ENCODE measurements around the gene PACS2. TPM values are rescaled to one million over a fixed set of nuclear protein-coding genes. Genes with fewer than 3 reads are reported as not detected.

The PACS2 gene
- total and polyA plus RNA-seq, 5 donors from 2014 or later: 0.72 to 64.0 (median 2.1) TPM

DNA sequence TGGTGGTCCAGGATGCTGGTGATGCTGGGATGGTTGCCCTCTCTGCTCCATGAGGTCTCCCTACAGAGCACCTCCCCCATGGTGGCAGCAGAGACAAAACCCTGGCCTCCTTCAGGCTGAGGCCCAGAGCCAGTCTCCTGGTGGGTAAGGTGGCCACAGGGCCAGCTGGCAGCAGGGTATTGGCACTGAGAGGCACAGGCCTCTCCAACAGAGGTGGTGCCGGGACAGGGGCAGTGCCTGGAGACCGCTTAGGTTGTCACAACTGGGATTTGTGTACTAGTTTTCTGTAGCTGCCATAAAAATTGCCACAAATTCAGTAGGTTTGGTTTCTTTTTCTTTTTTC, 99.0 kb downstream of the PACS2 start:
- DNase-seq (no peak), ATAC-seq (ENCODE audit: low read depth in 2 of 2) (no peak)
- Histone ChIP-seq H3K9me3 (ENCODE audit: control insufficient read depth in 2 of 2, low read length in 2 of 2) (no peaks in the 10 kb centered on the region), H3K4me1 (ENCODE audit: control insufficient read depth, insufficient read depth, low read length, poor library complexity, severe bottlenecking) (peaks cover 19% of the 10 kb centered on the region), H3K36me3 (ENCODE audit: control insufficient read depth, insufficient read depth, low read length) (no peaks in the 10 kb centered on the region), H3K4me3 (ENCODE audit: low read depth, low read length) (no peak overlapping the region), H3K27ac (ENCODE audit: insufficient read depth, low read length, poor library complexity, severe bottlenecking) (no peak overlapping the region), H3K27me3 (ENCODE audit: control insufficient read depth, insufficient read depth, low read length) (peaks cover 5% of the 10 kb centered on the region)
- Mint-ChIP-seq H3K9me3 (peaks cover 0 to 1% (median 0%) of the 10 kb centered on the region in 7 donors), H3K4me1 (peaks cover 1 to 19% (median 3%) of the 10 kb centered on the region in 4 donors), H3K27ac (no peak overlapping the region), H3K36me3 (no peaks in the 10 kb centered on the region), H3K27me3 (peaks cover 47% of the 10 kb centered on the region), H3K4me3 (peak overlapping the region in 2 of 4 donors; percentile 31 to 36)

DNA sequence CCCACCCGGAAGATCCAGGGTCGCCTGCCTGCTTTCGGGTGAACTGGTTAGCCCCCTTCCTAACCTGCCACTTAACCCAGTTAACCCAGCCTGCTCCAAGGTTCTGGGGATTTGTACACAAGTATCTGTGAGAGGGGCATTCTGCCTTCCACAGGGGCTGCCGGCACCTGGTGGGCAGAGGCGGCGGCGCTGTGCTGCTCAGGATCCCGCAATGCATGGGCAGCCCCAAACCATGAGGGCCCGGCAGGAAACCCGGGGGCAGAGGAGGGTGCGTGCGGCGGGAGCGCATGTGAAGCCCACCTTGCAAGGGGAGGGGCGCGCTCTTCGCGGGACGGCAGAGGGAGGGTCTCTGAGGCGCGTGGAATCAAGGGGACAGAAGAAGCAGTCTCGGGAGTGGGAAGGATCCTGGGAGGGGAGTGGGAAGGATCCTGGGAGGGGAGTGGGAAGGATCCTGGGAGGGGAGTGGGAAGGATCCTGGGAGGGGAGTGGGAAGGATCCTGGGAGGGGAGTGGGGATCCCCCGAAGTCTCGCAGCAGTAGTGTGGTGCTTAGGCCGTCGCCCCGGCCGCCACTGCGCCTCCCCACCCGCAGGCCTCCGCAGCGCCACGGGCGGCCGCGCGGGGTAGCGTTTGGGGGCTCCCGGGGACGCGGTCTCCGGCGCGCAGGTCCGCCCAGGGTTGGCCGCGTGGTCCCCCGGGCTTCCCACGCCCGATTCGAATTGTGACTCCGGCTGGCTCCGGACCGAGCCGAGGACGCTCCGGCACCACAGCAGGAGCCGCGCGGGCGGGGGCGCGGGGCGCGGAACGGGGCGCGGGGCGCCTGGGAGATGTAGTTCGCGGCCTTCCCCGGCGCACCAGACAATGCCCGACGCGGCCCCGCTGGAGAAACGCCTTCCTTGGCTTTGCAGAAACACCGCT, 100.2 kb downstream of the PACS2 start:
- DNase-seq (peak; percentile 42 to 70 (median 63)), ATAC-seq (ENCODE audit: low read depth in 2 of 2) (peak; percentile 77 to 78)
- H3K36me3 Mint-ChIP-seq: no peaks in the 10 kb centered on the region
- no peak overlapping the region for H3K27ac Mint-ChIP-seq
- Histone ChIP-seq H3K4me3 (ENCODE audit: low read depth, low read length) (peak overlapping the region; percentile 32), H3K27me3 (ENCODE audit: control insufficient read depth, insufficient read depth, low read length) (peaks cover 5% of the 10 kb centered on the region), H3K36me3 (ENCODE audit: control insufficient read depth, insufficient read depth, low read length) (no peaks in the 10 kb centered on the region), H3K27ac (ENCODE audit: insufficient read depth, low read length, poor library complexity, severe bottlenecking) (no peak overlapping the region), H3K9me3 (ENCODE audit: control insufficient read depth in 2 of 2, low read length in 2 of 2) (no peaks in the 10 kb centered on the region), H3K4me1 (ENCODE audit: control insufficient read depth, insufficient read depth, low read length, poor library complexity, severe bottlenecking) (peaks cover 26% of the 10 kb centered on the region)
- no peaks in the 10 kb centered on the region for H3K9me3 Mint-ChIP-seq
- H3K27me3 Mint-ChIP-seq: peaks cover 41% of the 10 kb centered on the region
- H3K4me1 Mint-ChIP-seq: peaks cover 2 to 23% (median 5%) of the 10 kb centered on the region in 4 donors
- H3K4me3 Mint-ChIP-seq: peak overlapping the region; percentile 66 to 85 (median 81)

DNA sequence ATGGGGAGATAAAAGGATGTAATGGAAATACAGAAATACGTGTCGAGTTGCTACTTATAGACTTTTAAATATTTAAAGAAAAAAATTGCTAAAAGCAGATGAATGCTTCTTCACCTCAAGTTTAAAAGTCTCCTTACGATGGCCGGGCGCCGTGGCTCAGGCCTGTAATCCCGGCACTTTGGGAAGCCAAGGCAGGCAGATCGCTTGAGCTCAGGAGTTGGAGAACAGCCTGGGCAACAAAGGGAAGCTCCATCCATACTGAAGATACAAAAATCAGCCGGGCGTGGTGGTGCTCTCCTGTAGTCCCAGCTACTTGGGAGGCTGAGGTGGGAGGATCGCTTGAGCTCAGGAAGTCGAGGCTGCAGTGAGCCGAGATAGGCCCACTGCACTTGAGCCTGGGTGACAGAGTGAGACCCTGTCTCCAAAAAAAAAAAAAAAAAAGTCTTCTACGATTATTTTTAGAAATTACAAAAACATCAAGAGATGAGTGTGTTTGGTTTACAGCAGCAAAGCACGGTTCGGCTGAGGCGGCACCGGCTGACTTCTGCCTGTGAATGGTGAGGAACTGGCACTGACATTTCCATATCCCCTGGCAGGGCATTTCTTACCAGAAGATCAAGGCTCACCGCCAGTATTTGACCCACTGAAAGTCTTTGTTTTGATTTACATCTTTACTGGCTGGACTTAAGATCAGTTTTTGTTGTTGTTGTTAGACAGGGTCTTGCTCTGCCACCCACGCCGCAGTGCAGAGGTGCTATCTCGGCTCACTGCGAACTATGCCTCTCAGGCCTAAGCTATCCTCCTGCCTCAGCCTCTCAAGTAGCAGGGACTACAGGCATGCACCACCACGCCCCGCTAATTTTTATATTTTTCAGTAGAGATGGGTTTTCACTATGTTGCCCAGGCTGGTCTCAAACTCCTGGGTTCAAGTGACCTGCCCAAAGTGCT, 101.2 kb downstream of the PACS2 start:
- Histone ChIP-seq H3K27me3 (ENCODE audit: control insufficient read depth, insufficient read depth, low read length) (peaks cover 5% of the 10 kb centered on the region), H3K36me3 (ENCODE audit: control insufficient read depth, insufficient read depth, low read length) (no peaks in the 10 kb centered on the region), H3K4me1 (ENCODE audit: control insufficient read depth, insufficient read depth, low read length, poor library complexity, severe bottlenecking) (peaks cover 31% of the 10 kb centered on the region), H3K27ac (ENCODE audit: insufficient read depth, low read length, poor library complexity, severe bottlenecking) (no peak overlapping the region), H3K9me3 (ENCODE audit: control insufficient read depth in 2 of 2, low read length in 2 of 2) (no peaks in the 10 kb centered on the region), H3K4me3 (ENCODE audit: low read depth, low read length) (peak overlapping the region; percentile 32)
- no peaks in the 10 kb centered on the region for H3K9me3 Mint-ChIP-seq
- peaks cover 30% of the 10 kb centered on the region for H3K27me3 Mint-ChIP-seq
- ATAC-seq (ENCODE audit: low read depth in 2 of 2) (no peak), DNase-seq (no peak)
- no peak overlapping the region for H3K27ac Mint-ChIP-seq
- H3K4me1 Mint-ChIP-seq: peaks cover 2 to 24% (median 5%) of the 10 kb centered on the region in 4 donors
- H3K4me3 Mint-ChIP-seq: peak overlapping the region; percentile 66 to 85 (median 81)
- H3K36me3 Mint-ChIP-seq: no peaks in the 10 kb centered on the region

DNA sequence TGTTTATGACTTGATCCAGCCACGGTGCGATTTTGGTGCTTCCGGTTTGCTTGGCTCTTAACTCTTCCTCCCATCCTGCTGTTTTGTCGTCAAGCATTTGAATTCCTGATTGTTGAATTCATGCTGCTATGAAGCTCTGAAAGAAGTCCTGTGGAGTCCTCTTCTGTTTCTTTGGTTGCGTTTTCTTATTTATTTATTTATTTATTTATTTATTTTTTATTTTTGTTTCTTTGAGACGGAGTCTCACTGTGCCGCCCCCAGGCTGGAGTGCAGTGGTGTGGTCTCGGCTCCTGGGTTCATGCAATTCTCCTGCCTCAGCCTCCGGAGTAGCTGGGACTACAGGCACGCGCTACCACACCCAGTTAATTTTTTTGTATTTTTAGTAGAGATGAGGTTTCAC, 102.1 kb downstream of the PACS2 start:
- no peaks in the 10 kb centered on the region for H3K36me3 ChIP-seq (ENCODE audit: control insufficient read depth, insufficient read depth, low read length)
- Mint-ChIP-seq H3K27me3 (peaks cover 25% of the 10 kb centered on the region), H3K4me1 (peaks cover 2 to 28% (median 5%) of the 10 kb centered on the region in 4 donors), H3K27ac (peak overlapping the region in 1 of 3 donors; percentile 8), H3K9me3 (no peaks in the 10 kb centered on the region), H3K4me3 (peak overlapping the region in 3 of 4 donors; percentile 36 to 74 (median 66)), H3K36me3 (no peaks in the 10 kb centered on the region)
- no peak overlapping the region for H3K4me3 ChIP-seq (ENCODE audit: low read depth, low read length)
- H3K4me1 ChIP-seq (ENCODE audit: control insufficient read depth, insufficient read depth, low read length, poor library complexity, severe bottlenecking): peaks cover 34% of the 10 kb centered on the region
- no peaks in the 10 kb centered on the region for H3K9me3 ChIP-seq (ENCODE audit: control insufficient read depth in 2 of 2, low read length in 2 of 2)
- peaks cover 5% of the 10 kb centered on the region for H3K27me3 ChIP-seq (ENCODE audit: control insufficient read depth, insufficient read depth, low read length)
- DNase-seq: no peak
- no peak overlapping the region for H3K27ac ChIP-seq (ENCODE audit: insufficient read depth, low read length, poor library complexity, severe bottlenecking)
- ATAC-seq (ENCODE audit: low read depth in 2 of 2): no peak

DNA sequence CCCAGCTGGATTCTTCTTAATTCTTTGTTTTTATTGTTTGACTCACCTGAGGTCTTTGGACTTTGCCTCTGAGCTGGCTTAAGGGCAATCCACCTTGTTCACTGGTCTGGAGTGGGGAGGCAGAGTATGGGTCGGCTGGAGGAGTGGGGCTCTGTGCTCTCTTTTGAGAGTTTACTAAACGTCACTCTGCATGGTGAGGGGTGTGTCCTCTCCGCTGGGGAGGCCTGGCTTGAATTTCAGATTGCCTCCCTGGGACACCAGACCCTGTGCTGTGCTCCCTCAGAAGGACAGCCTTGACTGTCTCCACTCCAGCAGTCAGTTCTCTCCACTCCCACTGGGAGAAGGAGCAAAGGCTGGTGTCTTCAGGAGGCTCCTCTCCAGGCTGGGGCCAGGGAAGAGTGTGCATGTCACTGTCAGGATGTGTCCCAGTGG, 103.2 kb downstream of the PACS2 start:
- ATAC-seq (ENCODE audit: low read depth in 2 of 2) (no peak), DNase-seq (no peak)
- peaks cover 41% of the 10 kb centered on the region for H3K4me1 ChIP-seq (ENCODE audit: control insufficient read depth, insufficient read depth, low read length, poor library complexity, severe bottlenecking)
- H3K4me1 Mint-ChIP-seq: peaks cover 5 to 36% (median 6%) of the 10 kb centered on the region in 4 donors
- no peaks in the 10 kb centered on the region for H3K36me3 ChIP-seq (ENCODE audit: control insufficient read depth, insufficient read depth, low read length)
- H3K27me3 Mint-ChIP-seq: peaks cover 20% of the 10 kb centered on the region
- H3K4me3 ChIP-seq (ENCODE audit: low read depth, low read length): no peak overlapping the region
- H3K9me3 ChIP-seq (ENCODE audit: control insufficient read depth in 2 of 2, low read length in 2 of 2): no peaks in the 10 kb centered on the region
- peaks cover 5% of the 10 kb centered on the region for H3K27me3 ChIP-seq (ENCODE audit: control insufficient read depth, insufficient read depth, low read length)
- H3K9me3 Mint-ChIP-seq: no peaks in the 10 kb centered on the region
- H3K4me3 Mint-ChIP-seq: peak overlapping the region; percentile 10 to 82 (median 69)
- H3K36me3 Mint-ChIP-seq: no peaks in the 10 kb centered on the region
- H3K27ac Mint-ChIP-seq: peak overlapping the region in 1 of 3 donors; percentile 77
- no peak overlapping the region for H3K27ac ChIP-seq (ENCODE audit: insufficient read depth, low read length, poor library complexity, severe bottlenecking)

DNA sequence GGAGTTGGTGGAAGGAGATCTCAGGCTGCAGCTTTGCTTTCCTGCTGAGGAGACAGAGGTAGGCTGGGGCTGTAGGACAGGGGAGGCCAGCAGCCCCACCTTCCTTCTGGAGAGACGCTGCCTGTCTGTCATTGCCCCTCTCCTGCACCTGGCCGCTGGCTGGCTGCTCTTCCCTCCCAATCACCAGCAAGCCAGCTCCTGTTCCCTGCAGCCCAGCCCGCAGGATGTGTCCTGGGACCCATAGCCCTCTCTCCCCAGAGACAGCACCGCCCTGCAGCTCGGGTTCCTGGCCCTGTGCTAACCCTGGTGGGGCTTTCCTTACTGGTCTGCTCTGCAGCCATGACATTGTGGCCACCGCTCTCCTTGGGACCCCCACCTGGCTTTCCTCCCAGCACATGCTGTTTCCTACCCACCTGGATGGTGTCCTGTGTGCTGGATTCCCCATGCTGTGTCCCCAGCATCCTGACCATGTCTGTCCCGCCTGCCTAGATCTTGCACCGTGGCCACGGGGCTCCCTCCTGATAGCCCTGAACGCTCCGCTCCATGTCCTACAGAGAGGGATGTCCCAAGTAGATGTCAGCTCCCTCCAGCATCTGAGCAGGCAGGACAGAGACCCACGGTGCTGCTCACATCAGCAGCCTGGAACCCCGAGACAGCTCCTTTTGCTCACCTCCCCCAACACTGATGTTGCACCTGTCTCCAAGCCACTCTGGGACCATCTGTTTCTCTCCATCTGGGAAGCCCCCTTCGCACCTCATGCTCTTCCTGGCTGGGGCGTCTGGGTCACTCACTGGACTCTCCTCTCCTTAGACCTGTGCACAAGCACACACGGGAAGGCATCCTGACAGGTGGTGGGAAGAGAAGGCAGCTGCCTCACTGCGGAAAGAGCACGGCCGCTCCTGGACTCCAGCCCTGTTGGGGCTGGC, 104.0 kb downstream of the PACS2 start:
- H3K27me3 ChIP-seq (ENCODE audit: control insufficient read depth, insufficient read depth, low read length): peaks cover 4% of the 10 kb centered on the region
- no peak overlapping the region for H3K4me3 ChIP-seq (ENCODE audit: low read depth, low read length)
- H3K27ac ChIP-seq (ENCODE audit: insufficient read depth, low read length, poor library complexity, severe bottlenecking): no peak overlapping the region
- peaks cover 12% of the 10 kb centered on the region for H3K27me3 Mint-ChIP-seq
- peaks cover 5 to 36% (median 7%) of the 10 kb centered on the region in 4 donors for H3K4me1 Mint-ChIP-seq
- DNase-seq: no peak
- H3K4me3 Mint-ChIP-seq: peak overlapping the region; percentile 75 to 82 (median 78)
- H3K27ac Mint-ChIP-seq: peak overlapping the region in 2 of 3 donors; percentile 26 to 71
- no peak for ATAC-seq (ENCODE audit: low read depth in 2 of 2)
- H3K36me3 Mint-ChIP-seq: peaks cover under 1% of the 10 kb centered on the region
- H3K36me3 ChIP-seq (ENCODE audit: control insufficient read depth, insufficient read depth, low read length): no peaks in the 10 kb centered on the region
- no peaks in the 10 kb centered on the region for H3K9me3 Mint-ChIP-seq
- peaks cover 41% of the 10 kb centered on the region for H3K4me1 ChIP-seq (ENCODE audit: control insufficient read depth, insufficient read depth, low read length, poor library complexity, severe bottlenecking)
- H3K9me3 ChIP-seq (ENCODE audit: control insufficient read depth in 2 of 2, low read length in 2 of 2): no peaks in the 10 kb centered on the region

Data from CD4-positive, CD25-positive, alpha-beta regulatory T cell (primary cell).